H1 (cell line): ENCODE results near the gene DTD1. TPM values are rescaled to one million over a fixed set of nuclear protein-coding genes. Genes with fewer than 3 reads are reported as not detected.

Source experiments
- CTCF ChIA-PET: fragments of 300-600 bp; sonication (Branson Sonifier 250); formaldehyde crosslinking; loops from one replicate; lab custom pipeline; 2021; ENCODE audit not compliant: partially characterized antibody; lab: Charles Lee
- POLR2A ChIA-PET: fragments of 300-600 bp; sonication (Branson Sonifier 250); formaldehyde crosslinking; loops from one replicate; lab custom pipeline; 2021; ENCODE audit warnings: inconsistent platforms; ENCODE audit not compliant: partially characterized antibody; lab: Charles Lee
- DNase-seq, 2 experiments: peaks; one replicate each; pipeline versions ENCODE4 v3.0.0 to v3.0.0-alpha.2; 2010 to 2022; ENCODE audit warnings: low spot score in 2 of 2, low read depth in 1 of 2, mixed read lengths in 1 of 2
- FAIRE-seq: peaks from 2 replicates; lab custom pipeline; 2011; peaks lifted over from hg19 to GRCh38; lab: Jason Lieb, UNC
- H2AFZ ChIP-seq: 2 replicates; pipeline ENCODE4 v1.8.1; 2012; ENCODE audit warnings: low read length, inconsistent platforms
- H2AK5ac ChIP-seq: 2 replicates; pipeline ENCODE4 v1.6.1; 2013; ENCODE audit warnings: low read depth, low read length
- H2BK120ac ChIP-seq: replicated peaks from 2 replicates; pipeline ENCODE3; 2013; ENCODE audit warnings: low read depth, low read length, inconsistent platforms
- H2BK12ac ChIP-seq: 2 replicates; pipeline ENCODE4 v1.6.1; 2013; ENCODE audit warnings: low read depth, low read length
- H2BK15ac ChIP-seq: 2 replicates; pipeline ENCODE4 v1.6.1; 2013; ENCODE audit warnings: low read length
- H2BK20ac ChIP-seq: 2 replicates; pipeline ENCODE4 v1.6.1; 2013; ENCODE audit warnings: low read length
- H2BK5ac ChIP-seq: 2 replicates; pipeline ENCODE4 v1.6.1; 2013; ENCODE audit warnings: low read depth, low read length
- H3K14ac ChIP-seq: 2 replicates; pipeline ENCODE4 v1.6.1; 2013; ENCODE audit warnings: inconsistent platforms; ENCODE audit not compliant: insufficient read length
- H3K18ac ChIP-seq: 2 replicates; pipeline ENCODE4 v1.6.1; 2013; ENCODE audit warnings: low read length; ENCODE audit errors: extremely low read depth
- H3K23ac ChIP-seq: 2 replicates; pipeline ENCODE4 v1.6.1; 2013; ENCODE audit warnings: inconsistent platforms; ENCODE audit not compliant: insufficient read length
- H3K23me2 ChIP-seq: 2 replicates; pipeline ENCODE4 v1.6.1; 2013; ENCODE audit warnings: low read depth, low read length
- H3K27ac ChIP-seq: 2 replicates; pipeline ENCODE4 v1.6.1; 2011; ENCODE audit warnings: low read depth, low read length, inconsistent platforms
- H3K27me3 ChIP-seq, 4 experiments: replicated peaks in 1 of 4; 1 replicate in 1 of 4; 2 replicates in 3 of 4; pipeline versions ENCODE4 v1.6.1 to v1.8.1; 2011 to 2013; ENCODE audit warnings: low read length in 3 of 4, mild to moderate bottlenecking in 3 of 4, inconsistent platforms in 2 of 4, mixed read lengths in 2 of 4, moderate library complexity in 1 of 4; ENCODE audit not compliant: control insufficient read depth in 3 of 4, insufficient read depth in 3 of 4; ENCODE audit errors: extremely low read depth in 1 of 4
- H3K36me3 ChIP-seq, 4 experiments: 2 replicates each; pipeline versions ENCODE4 v1.6.1 to v1.8.1; 2011 to 2013; ENCODE audit warnings: mild to moderate bottlenecking in 4 of 4, low read length in 3 of 4, moderate library complexity in 2 of 4, control low read depth in 1 of 4, inconsistent platforms in 1 of 4; ENCODE audit not compliant: insufficient read depth in 4 of 4, control insufficient read depth in 2 of 4
- H3K4ac ChIP-seq: replicated peaks from 2 replicates; pipeline ENCODE3; 2013; ENCODE audit warnings: low read length, low read depth, mixed read lengths, inconsistent platforms; ENCODE audit not compliant: insufficient read length
- H3K4me1 ChIP-seq, 4 experiments: replicated peaks in 1 of 4; 1 replicate in 1 of 4; 2 replicates in 3 of 4; pipeline versions ENCODE4 v1.6.1 to v1.8.1; 2011 to 2013; ENCODE audit warnings: low read length in 3 of 4, inconsistent platforms in 2 of 4, mixed read lengths in 1 of 4; ENCODE audit not compliant: insufficient read depth in 4 of 4, control insufficient read depth in 3 of 4
- H3K4me2 ChIP-seq, 2 experiments: 2 replicates each; pipeline versions ENCODE4 v1.6.1 to v1.8.1; 2011 to 2013; ENCODE audit warnings: low read depth in 2 of 2, low read length in 2 of 2, control low read depth in 1 of 2, inconsistent platforms in 1 of 2, mild to moderate bottlenecking in 1 of 2; ENCODE audit not compliant: insufficient read depth in 1 of 2
- H3K4me3 ChIP-seq, 4 experiments: fragments of 200-600, 300-600 bp in 1 of 4; sonication (generic), shearing (Covaris generic), sonication (Bioruptor Twin) in 1 of 4; 2 replicates each; pipeline versions ENCODE4 v1.5.1 to v1.8.1; 2011 to 2016; ENCODE audit warnings: low read length in 4 of 4, low read depth in 3 of 4, control low read depth in 2 of 4, inconsistent platforms in 2 of 4, mild to moderate bottlenecking in 2 of 4, mixed read lengths in 1 of 4, moderate library complexity in 1 of 4; ENCODE audit not compliant: insufficient read depth in 2 of 4; ENCODE audit errors: extremely low read depth in 1 of 4
- H3K56ac ChIP-seq: replicated peaks from 2 replicates; pipeline ENCODE3; 2013; ENCODE audit warnings: low read depth, mild to moderate bottlenecking, mixed read lengths, low read length, inconsistent platforms; ENCODE audit not compliant: insufficient read length
- H3K79me1 ChIP-seq: 2 replicates; pipeline ENCODE4 v1.6.1; 2013; ENCODE audit warnings: low read depth, low read length, control low read depth
- H3K79me2 ChIP-seq, 2 experiments: 2 replicates each; pipeline versions ENCODE4 v1.6.1 to v1.8.1; 2012 to 2013; ENCODE audit warnings: low read length in 2 of 2, mild to moderate bottlenecking in 2 of 2, inconsistent platforms in 1 of 2; ENCODE audit not compliant: insufficient read depth in 2 of 2, control insufficient read depth in 1 of 2
- H3K9ac ChIP-seq, 4 experiments: replicated peaks in 1 of 4; 1 replicate in 1 of 4; 2 replicates in 3 of 4; pipeline versions ENCODE4 v1.6.1 to v1.8.1; 2011 to 2013; ENCODE audit warnings: low read depth in 3 of 4, low read length in 3 of 4, control low read depth in 2 of 4, mild to moderate bottlenecking in 2 of 4, moderate library complexity in 2 of 4, inconsistent platforms in 1 of 4; ENCODE audit errors: extremely low read depth in 1 of 4
- H3K9me3 ChIP-seq, 2 experiments: 2 replicates each; pipeline versions ENCODE4 v1.6.1 to v1.8.1; 2012 to 2013; ENCODE audit warnings: mild to moderate bottlenecking in 2 of 2, moderate library complexity in 2 of 2, control low read depth in 1 of 2, inconsistent platforms in 1 of 2, low read depth in 1 of 2, low read length in 1 of 2, mixed read lengths in 1 of 2; ENCODE audit not compliant: insufficient read depth in 2 of 2
- H4K20me1 ChIP-seq, 2 experiments: replicated peaks in 1 of 2; 2 replicates each; pipeline versions ENCODE3 to v1.8.1; 2011 to 2013; ENCODE audit warnings: inconsistent platforms in 2 of 2, low read length in 2 of 2, mild to moderate bottlenecking in 1 of 2; ENCODE audit not compliant: insufficient read depth in 2 of 2, control insufficient read depth in 1 of 2
- H4K5ac ChIP-seq: 2 replicates; pipeline ENCODE4 v1.6.1; 2013; ENCODE audit warnings: low read length, low read depth, mixed read lengths, inconsistent platforms; ENCODE audit not compliant: insufficient read length
- H4K8ac ChIP-seq: 2 replicates; pipeline ENCODE4 v1.8.0; 2013; ENCODE audit warnings: mild to moderate bottlenecking, moderate library complexity, low read length, inconsistent platforms; ENCODE audit not compliant: insufficient read depth; ENCODE audit errors: extremely low read depth
- H4K91ac ChIP-seq: replicated peaks from 2 replicates; pipeline ENCODE3; 2013; ENCODE audit warnings: low read length, mixed read lengths, inconsistent platforms; ENCODE audit not compliant: insufficient read length
- ATF3 ChIP-seq: IDR thresholded peaks from 2 replicates; pipeline ENCODE4 v1.6.1; 2011; ENCODE audit warnings: low read depth, mild to moderate bottlenecking, low read length; ENCODE audit not compliant: insufficient read depth
- CBX5 ChIP-seq: fragments of 300-800, 300-1000 bp; sonication (generic); IDR thresholded peaks from 2 replicates; pipeline ENCODE4 v1.7.1; 2016; ENCODE audit warnings: antibody characterized with exemption, low read length, low read depth
- CEBPB ChIP-seq: IDR thresholded peaks from 2 replicates; pipeline ENCODE4 v1.6.1; 2012; ENCODE audit warnings: low read depth, low read length
- FOSL1 ChIP-seq: IDR thresholded peaks from 2 replicates; pipeline ENCODE4 v1.6.1; 2011; ENCODE audit warnings: mild to moderate bottlenecking, low read depth, low read length, moderate library complexity; ENCODE audit not compliant: insufficient read depth
- HDAC2 ChIP-seq, 2 experiments: fragments of 300-600 bp in 1 of 2; sonication (generic) in 1 of 2; IDR thresholded peaks; 2 replicates each; pipeline ENCODE4 v1.6.1; 2011 to 2012; ENCODE audit warnings: low read depth in 2 of 2, low read length in 2 of 2, mild to moderate bottlenecking in 2 of 2, moderate library complexity in 2 of 2, borderline replicate concordance in 1 of 2, inconsistent platforms in 1 of 2
- HDAC6 ChIP-seq: IDR thresholded peaks from one replicate; pipeline ENCODE4 v1.7.1; 2012; ENCODE audit warnings: low read depth, mild to moderate bottlenecking, inconsistent platforms, low read length, moderate library complexity
- KDM4A ChIP-seq: IDR thresholded peaks from one replicate; pipeline ENCODE4 v1.7.1; 2012; ENCODE audit warnings: low read depth, mild to moderate bottlenecking, moderate library complexity, low read length, inconsistent platforms; ENCODE audit not compliant: severe bottlenecking
- MAX ChIP-seq: IDR thresholded peaks from 2 replicates; pipeline ENCODE4 v1.6.1; 2012; ENCODE audit warnings: inconsistent platforms
- RXRA ChIP-seq: IDR thresholded peaks from 2 replicates; pipeline ENCODE4 v1.6.1; 2011; ENCODE audit warnings: low read depth, mild to moderate bottlenecking, low read length, moderate library complexity; ENCODE audit not compliant: insufficient read depth
- SIRT6 ChIP-seq: IDR thresholded peaks from one replicate; pipeline ENCODE4 v1.7.1; 2012; ENCODE audit warnings: low read length, inconsistent platforms
- TAF1 ChIP-seq: IDR thresholded peaks from 2 replicates; pipeline ENCODE4 v1.6.1; 2011; ENCODE audit warnings: mild to moderate bottlenecking, low read depth, low read length
- TCF12 ChIP-seq: IDR thresholded peaks from 2 replicates; pipeline ENCODE4 v1.6.1; 2011; ENCODE audit warnings: low read depth, mild to moderate bottlenecking, low read length
- USF2 ChIP-seq: IDR thresholded peaks from 2 replicates; pipeline ENCODE4 v1.6.1; 2011; ENCODE audit warnings: low read length, improper control_type of control experiment
- WGBS, 2 experiments: shearing (Covaris generic) in 1 of 2; methylation state at CpG; one replicate each; pipeline versions ENCODE4 v1.1.6 to v1.1.7; 2013 to 2015; ENCODE audit warnings: low lambda C conversion rate in 2 of 2, mixed read lengths in 2 of 2, inconsistent platforms in 1 of 2, low coverage in 1 of 2, missing lambda C conversion rate in 1 of 2; ENCODE audit not compliant: insufficient replicate concordance in 2 of 2, insufficient coverage in 1 of 2, insufficient read length in 1 of 2; ENCODE audit errors: extremely low coverage in 1 of 2, missing lambda C conversion rate in 1 of 2; 5-methylcytosine and 5-hydroxymethylcytosine counted together
- polyA plus RNA-seq, 7 experiments: library from polyadenylated mRNA; depleted of rRNA in 3 of 7; stranded (reverse) in 5 of 7; unstranded in 2 of 7; fragments of >200 nt in 5 of 7; fragments of 200-250 nt in 2 of 7; gene quantifications; 1 replicate in 5 of 7; 2 replicates in 1 of 7; 4 replicates in 1 of 7; pipeline versions ENCODE4 v1.2.1 to v1.2.3, GENCODE V29; 2011 to 2013; ENCODE audit warnings: missing spikeins in 2 of 7, mixed read lengths in 2 of 7
- total RNA-seq: library from RNA; stranded (reverse); fragmentation: NEBNext Ultra II Directional; extraction: Animal tissue kit (Norgen Biotek cat#: 25700); gene quantifications from 2 replicates; pipeline ENCODE4 v1.2.1, GENCODE V29; 2021

Gene DTD1
- total and polyA plus RNA-seq, 2 of the 8 experiments (the other 6 are each of a cell fraction or from before 2014, with no cell fraction given): 49.7 to 66.6 TPM

- no peaks in the 10 kb centered on the region for H3K4me1 ChIP-seq
- H2BK12ac ChIP-seq: no peak overlapping the region
- no peaks in the 10 kb centered on the region for H4K20me1 ChIP-seq
- H3K4me2 ChIP-seq: no peak overlapping the region
- ChIA-PET POLR2A (no interaction called here), CTCF (interaction anchor here (2.0 kb wide), 1 partner anchor 10 kb away, joined by 5 read pairs; no protein-coding TSS in a partner anchor)
- H3K27me3 ChIP-seq: no peaks in the 10 kb centered on the region
- H3K18ac ChIP-seq: no peak overlapping the region
- no peak overlapping the region for H3K14ac ChIP-seq
- no peaks in the 10 kb centered on the region for H3K36me3 ChIP-seq
- no peak overlapping the region for H2BK15ac ChIP-seq
- no peak overlapping the region for H4K8ac ChIP-seq
- no peak overlapping the region for H3K56ac ChIP-seq
- H3K9me3 ChIP-seq: no peaks in the 10 kb centered on the region
- DNase-seq: no peak
- H3K23me2 ChIP-seq: no peaks in the 10 kb centered on the region
- H3K4me3 ChIP-seq: no peak overlapping the region
- 92% methylated on average over 3 of the region's 3 CpGs; no CpG with 5 or more reads in 1 of the 2 experiments for WGBS, 2 experiments
- H2AFZ ChIP-seq: no peak overlapping the region
- no peak overlapping the region for H3K9ac ChIP-seq
- no peak overlapping the region for H3K4ac ChIP-seq
- H4K5ac ChIP-seq: no peak overlapping the region
- H3K79me1 ChIP-seq: no peaks in the 10 kb centered on the region
- H4K91ac ChIP-seq: no peak overlapping the region
- no peak overlapping the region for H3K23ac ChIP-seq
- no peak overlapping the region for H3K27ac ChIP-seq
- no peak overlapping the region for H2BK5ac ChIP-seq
- H2BK120ac ChIP-seq: no peak overlapping the region
- no peak overlapping the region for H2BK20ac ChIP-seq
- FAIRE-seq: no peak
- H3K79me2 ChIP-seq: no peaks in the 10 kb centered on the region
- no peak overlapping the region for H2AK5ac ChIP-seq
- TF ChIP-seq CEBPB: no peak
- TF ChIP-seq FOSL1: no peak
- no peak for TF ChIP-seq RXRA
- no peak for TF ChIP-seq HDAC6
- TF ChIP-seq CBX5: no peak
- TF ChIP-seq TCF12: no peak
- TF ChIP-seq MAX: no peak
- no peak for TF ChIP-seq ATF3
- TF ChIP-seq TAF1: no peak
- TF ChIP-seq KDM4A: no peak
- TF ChIP-seq SIRT6: no peak
- TF ChIP-seq HDAC2 (IDR thresholded peaks at IDR 0.05; ENCODE audit: borderline replicate concordance in 1 of 2, low read depth in 2 of 2, low read length in 2 of 2): no peak
- no peak for TF ChIP-seq USF2
Observed at GRCh38 chr20:18811904-18812303, 224.1 kb downstream of the DTD1 start.
